Measurements from ENCODE around the gene HOMEZ.
"Not testable (repeated sequence)": the region's sequence is repeated elsewhere in the genome, so short reads cannot be mapped to it uniquely, and the experiment has no call there.

Gene HOMEZ

DNA sequence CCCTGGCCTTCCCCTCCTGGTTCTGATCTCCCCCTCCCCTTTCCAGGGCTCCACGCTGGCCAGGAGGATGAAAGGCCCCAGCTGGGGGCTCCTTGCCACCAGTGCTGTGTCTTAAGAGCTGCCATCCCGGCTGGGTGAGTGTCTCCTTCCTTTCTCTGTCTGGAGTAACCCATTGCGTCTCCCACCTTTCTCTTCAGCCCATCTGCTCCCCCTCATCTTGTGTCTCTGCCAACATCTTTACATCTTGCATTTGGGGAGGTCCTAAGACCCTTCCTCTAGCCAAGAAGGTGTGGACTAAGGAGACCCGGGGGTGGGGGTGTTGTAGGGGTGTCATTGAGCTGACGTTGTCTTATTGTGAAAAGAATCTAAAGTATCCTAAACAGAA is 21.2 kb upstream of the HOMEZ start:
- DNase-seq: no peak

DNA sequence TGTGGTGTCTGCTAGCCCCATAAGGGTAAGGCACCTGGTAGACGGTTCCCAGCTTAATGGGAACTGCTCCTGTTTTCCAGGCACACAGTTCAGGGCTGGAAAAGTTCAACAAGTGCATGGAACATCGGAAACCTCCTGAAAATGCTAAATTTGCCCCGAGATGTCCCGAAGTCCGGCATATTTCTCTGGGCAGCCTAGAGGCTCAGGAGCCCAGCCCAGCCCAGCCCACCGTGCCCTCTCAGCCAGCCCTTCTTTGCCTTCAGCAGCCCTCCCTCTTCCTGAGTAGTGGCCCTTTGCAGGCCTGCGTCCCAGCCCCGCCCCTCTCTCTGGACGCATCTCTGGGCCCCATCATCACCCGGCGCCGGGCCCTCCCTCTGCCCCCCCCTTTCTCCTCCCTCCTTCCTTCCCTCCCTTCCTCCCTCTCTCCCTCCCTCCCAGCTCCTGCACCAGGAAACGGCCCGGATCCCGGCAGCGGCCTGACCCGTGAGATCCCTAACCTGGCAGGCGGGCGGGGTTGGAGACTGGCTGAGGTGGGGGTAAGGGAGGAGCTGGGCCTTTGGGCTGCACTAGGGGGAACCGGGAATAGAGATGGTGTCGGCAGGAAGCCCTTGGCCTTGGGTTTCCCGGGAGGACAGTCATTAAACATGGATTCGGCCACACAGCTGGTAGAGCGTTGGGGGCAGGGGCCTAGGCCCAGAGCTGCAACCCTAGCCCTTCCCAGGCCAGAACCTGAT is 20.6 kb upstream of the HOMEZ start, which contains the start of gene BCL2L2:
BCL2L2 (plus strand) TSS at position 422 of the 734 bp plus-strand sequence. CDS start 935 bp downstream, outside the sequence.
- DNase-seq: peak; percentile 78 to 95

DNA sequence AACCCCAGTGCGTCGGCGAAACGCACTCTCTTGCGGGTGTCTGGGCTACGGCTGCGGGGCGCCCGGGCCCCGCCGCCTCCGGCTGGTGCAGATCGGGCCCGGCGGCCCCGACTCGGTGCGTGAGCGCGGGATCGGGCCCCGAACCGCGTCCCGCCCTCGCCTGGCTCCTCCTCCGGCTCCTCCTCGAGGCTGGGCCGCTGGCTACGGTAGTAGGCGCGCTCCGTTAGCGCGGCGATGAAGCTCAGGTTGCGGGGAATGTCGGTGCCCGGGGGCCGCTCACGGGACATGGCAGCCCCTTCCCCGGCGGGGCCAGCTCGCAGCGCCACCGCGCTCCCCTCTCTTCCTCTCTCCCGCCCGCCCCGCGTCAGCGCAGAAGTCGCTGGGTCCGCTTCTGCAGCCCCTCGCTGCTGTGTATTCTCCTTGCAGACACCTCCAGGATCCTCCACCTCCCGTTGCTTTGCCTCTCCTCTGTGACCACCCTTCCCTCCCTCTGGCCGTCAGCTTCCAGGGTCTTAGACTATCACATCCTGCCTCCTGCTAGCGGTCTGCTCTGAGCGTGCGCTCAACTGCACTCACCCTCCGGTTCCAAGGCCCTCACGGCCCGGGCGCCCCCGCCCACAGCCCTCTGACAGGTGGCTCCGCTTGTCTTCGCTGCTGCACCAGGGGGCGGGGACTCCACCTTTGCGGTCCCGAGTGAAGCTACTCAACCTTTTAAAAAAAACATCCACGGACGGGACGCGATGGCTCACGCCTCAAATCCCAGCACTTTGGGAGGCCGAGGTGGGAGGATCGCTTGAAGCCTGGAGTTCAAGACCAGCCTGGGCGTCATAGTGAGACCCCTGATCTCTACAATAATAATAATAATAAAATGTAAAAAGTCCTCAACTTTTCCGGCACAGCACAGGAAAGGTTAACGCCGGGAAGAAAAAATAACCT is 16.6 kb upstream of the HOMEZ start, which contains the start of gene PPP1R3E:
PPP1R3E (minus strand) TSS at position 570 of the 936 bp plus-strand sequence; CDS start at position 287, 283 bp downstream.
- peak; percentile 54 to 88 for DNase-seq

DNA sequence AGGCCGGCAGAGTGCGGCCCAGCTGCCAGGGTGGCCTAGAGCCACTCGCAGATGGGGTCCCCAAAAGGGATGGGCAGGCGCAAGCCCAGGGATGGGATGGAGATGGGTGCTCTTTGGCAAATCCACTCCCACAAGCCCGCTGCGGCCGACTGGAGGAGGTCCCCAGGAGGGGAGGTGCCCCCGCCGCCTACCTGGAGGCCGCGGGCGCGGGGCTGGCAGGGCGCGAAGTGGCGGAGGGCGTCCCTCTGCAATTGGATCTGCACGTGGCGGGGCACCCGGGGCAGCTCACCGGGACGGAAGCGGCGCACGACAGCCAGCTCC is 16.0 kb upstream of the HOMEZ start:
- DNase-seq: no peak

DNA sequence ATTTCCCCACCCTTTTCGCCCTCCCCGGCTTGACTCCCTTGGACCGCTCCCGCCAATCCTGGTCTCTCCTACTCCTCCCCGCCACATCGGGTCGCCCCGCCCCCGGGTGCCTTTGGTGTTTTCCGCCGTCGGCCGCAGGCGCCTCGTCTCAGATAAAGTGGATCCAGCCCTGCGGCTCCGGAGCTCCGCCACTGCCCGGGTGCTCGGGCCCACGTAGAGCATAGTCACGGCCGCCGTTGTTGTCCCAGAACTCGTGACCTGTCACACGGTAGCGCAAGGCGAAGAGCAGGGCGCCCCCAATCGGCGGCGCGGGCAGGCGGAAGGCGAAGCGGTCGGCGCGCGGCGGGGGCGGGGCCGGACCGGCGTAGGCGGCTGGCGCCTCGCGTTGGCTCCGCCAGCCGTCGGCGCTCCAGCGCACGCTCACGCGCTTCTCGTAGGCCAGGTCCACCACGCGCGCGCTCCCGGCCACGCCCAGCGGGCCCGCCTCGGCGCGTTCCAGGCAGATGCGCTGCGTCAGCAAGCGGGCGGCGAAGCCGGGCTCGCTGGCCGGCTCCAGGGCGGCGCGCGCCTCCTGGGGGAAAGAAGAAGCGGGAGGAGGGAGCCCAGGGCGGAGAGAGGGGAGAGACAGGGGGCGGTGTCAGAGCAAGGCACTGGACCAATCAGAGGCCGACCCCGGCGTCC is 15.5 kb upstream of the HOMEZ start:
- DNase-seq: peak; percentile 93 to 98

DNA sequence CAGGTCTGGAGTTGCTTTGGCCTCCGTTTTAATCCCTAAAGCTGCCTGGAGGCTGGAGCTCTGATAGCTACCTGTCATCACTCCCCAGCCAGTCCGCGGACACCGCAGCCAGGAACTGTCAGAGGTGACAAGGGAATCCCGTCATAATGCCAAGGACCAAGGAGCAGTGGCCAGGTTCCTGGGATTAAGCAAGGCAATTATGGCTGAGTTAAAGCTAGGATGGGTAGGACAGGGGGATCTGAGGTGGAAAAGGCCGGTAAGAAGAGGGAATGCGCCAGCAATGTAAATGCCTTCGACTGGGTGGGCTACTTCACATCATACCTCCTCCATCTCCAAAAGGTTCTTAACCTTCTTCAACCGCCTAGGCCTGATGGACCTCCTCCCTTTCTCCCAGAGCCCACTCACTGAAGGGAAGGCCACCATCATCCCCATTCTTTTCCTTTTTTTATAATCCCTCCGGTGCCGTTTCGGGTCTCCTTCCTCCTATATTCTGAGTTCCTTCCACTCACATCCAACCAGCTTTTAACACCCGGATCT is 14.8 kb upstream of the HOMEZ start:
- DNase-seq: peak in 1 of 2 experiments; percentile 28

DNA sequence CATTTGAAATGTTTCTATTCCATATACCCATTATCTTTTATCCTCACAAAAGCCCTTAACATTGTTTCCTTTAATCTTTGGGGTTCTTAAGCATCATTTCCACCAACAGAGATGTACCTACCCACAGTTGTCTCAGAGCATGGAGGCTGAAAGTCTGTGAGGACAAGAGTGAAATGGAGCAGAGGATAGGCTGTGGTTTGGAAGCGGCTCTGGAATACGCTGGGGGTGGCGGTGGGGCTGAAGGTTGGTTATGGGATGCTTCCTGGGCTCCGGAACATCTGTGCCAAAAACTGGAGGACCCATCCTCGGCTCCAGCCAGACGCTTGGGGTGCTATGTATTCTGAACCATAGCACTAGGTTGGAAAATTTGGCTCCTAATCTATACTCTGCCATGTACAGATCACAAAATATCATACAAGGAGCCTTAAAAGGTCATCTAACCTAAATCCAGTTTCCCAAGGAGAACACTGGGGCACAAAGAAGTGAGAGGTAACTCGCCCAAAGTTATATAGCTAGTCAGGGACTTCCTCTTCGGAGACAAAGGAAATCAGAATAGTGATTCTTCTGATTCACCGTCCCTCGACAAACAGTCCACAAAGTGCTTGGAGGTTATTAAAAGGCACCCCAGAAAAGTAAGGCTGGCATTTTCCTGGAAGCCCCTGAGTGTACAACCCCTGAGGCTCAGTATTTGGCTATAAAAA is 14.2 kb upstream of the HOMEZ start:
- DNase-seq: no peak

DNA sequence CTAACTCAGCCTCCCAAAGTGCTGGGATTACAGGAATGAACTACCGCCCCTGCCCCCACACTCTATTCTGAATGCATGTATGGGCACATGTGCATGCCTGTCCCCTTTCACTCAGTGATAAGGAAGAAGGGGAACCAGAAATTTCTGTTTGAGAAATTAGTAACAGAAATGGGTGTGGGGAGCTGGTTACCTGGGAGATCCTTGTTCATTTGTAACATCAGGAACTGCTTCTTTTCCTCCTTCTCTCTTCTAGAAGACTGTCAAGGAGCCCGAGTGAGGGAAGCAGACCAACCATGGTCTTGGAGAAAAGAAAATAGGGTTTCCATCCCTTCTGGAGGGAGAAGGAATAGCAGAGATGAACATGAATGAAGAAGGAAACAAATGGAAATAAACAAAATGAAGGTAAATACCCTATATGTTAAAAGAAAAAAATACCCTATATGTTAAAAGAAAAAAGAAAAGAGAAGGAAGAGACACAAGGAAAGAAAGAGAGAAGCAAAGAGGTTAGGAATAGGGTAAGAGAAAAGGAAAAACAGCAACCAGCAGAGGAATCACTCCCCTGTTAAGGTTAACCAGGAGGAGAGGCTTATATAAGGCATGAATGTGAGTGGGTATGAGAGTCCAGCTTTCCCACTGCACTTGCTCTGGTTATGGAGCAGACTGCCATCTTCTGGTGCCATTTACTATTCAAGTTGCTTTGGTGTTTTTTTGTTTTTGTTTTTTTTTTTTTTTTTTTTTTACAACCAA is 13.5 kb upstream of the HOMEZ start:
- DNase-seq: peak; percentile 29 to 42

DNA sequence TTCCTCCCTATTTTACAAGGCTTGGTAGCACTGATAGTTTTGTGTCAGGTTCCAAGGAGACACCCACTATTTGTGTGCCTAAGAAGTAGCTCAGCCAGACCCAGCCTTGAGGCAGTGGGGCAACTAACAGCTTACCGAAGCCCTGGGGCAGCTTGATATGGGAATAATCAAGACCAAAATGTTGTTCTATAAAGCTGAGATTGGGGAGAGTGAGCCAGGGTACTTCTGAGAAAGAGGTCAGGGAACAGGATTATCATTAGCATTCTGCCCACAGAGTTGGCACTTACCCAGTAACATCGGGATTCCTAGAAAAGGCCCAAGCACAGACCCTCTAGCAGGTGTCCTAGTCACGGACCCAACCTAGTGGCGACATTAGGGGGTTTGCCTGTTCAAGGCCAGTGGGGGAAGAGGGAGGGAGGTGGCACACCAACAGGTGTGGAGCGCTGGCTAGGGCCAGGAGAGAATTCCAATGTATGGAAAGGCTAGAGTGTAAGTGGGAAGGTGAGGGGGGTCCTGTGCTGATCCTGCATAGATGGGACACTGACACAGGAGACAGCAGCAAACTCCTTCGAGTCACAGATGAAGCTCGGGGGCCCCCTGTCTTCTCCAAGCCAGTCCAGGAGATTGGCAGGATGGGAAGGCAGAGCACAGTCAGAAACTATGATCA is 11.8 kb upstream of the HOMEZ start:
- DNase-seq: no peak

DNA sequence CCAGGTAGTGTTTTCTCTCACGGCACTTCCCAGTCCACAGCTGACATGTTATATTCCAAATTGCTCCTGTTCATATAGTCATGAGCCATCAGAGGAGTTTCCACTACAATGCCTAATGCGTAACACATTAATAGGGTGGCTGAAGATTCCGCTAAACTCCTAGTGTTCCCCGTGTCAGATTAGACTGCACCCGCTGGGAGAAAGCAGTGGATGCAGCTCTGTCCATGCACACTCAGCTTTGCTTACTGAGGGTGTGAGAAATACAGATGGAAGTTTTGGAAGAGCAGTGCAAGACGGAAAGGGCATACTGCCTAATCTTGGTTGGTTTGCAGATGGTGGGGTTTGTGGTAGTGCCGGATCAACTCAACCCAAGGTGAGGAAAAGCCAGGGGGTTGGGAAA is 11.2 kb upstream of the HOMEZ start:
- DNase-seq: no peak

DNA sequence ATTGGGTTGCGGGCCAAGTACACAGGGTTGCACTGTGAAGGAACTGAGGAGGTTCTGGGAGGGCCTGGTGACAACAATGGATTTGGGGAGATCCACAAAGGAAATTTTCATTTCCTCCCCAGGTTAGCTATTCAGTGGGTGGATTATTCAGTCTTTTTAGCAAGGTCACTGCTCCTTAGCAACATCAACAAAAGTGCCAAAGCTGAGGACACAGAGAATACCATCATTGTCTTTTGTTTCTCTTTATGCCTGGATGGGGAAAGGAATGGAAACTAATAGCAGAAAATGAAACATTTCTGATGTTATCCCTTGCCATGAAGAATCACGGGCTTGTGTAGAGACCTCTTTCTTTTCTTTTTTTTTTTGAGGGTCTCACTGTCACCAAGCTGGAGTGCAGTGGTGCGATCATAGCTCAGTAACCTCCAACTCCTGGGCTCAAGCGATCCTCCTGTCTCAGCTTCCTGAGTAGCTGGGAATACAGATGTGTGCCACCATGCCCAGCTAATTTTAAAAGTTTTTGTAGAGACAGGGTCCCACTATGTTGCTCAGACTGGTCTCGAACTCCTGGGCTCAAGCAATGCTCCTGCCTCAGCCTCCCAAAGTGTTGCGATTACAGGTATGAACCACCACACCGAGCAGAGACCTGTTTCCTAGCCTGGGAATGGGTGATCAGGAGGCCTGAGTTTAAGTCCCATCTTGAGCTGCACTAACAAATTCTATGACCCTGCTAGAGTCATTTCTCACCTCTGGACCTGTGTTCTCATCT is 10.3 kb upstream of the HOMEZ start:
- no peak for DNase-seq

DNA sequence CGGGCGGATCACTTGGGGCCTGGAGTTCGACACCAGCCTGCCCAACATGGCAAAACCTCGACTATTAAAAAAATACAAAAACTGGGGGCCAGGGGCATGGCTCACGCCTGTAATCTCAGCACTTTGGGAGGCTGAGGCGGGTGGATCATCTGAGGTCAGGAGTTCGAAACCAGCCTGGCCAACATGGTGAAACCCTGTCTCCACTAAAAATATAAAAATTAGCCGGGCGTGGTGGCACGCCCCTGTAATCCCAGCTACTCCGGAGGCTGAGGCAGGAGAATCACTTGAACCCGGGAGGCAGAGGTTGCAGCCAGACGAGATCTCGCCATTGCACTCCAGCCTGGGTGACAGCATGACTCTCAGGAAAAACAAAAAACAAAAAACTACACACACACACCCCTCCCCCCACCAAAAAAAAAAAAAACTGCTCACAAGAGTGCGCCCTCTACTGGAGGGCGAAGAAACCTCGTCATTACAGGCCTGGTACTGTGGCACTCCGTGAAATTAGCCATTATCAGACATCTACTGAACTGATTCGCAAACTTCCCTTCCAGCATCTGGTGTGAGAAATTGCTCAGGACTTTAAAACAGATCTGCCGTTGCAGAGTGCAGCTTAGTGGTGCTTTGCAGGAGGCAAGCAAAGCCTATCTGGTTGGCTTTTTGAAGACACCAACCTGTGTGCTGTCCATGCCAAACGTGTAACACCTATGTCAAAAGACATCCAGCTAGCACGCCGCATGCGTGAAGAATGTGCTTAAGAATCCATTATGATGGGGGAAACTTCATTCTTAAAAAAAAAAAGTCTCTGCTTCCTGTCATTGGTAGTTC is 9.0 kb upstream of the HOMEZ start:
- peak in 1 of 2 experiments; percentile 74 for DNase-seq

DNA sequence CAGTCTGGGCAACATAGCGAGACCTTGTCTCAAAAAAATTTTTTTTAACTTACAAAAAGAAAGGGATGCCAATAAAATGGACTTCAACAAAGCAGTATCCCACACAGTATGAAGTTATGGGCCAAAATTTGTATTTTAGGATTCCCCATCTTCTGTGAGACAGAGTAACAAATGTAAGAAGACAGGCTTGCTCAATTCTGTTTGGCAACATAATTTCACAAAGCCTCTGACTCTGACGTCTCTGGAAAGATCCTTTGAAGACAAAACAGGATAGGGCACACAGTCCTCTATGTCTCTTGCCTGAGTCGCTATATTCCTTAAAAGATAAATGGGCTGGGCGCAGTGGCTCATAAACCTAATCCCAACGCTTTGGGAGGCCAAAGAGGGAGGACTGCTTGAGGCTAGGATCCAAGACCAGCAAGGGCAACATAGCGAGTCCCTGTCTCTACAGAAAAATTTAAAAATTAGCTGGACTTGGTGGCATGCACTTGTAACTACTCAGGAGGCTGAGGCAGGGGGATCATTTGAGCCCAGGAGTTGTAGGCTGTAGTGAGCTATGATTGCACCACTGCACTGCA is 1.1 kb upstream of the HOMEZ start:
- no peak for DNase-seq

DNA sequence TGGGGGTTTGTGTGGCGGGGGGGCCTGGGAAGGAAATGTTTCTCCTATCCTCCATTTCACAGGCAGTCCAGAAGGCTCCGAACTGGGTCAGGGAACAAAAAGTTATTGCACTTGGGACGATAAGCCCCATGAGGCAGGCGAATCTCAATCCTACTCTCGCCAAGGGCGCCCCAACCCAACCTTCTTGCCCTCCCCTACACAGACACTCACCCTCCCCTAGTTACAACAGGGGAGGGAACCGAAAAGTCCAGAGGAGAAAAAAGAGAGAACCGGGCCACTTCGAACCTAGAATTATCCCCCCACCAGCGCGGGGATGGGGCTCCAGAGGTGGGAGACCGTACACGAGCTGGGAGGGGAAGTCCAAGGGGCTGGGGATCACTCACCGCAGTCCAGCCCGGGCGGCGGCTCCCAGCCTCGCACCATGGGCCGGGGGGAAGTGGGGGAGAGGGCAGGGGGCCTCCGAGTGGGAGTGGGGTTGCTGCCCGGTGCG is 357 bp downstream of the HOMEZ start:
- DNase-seq: no peak

DNA sequence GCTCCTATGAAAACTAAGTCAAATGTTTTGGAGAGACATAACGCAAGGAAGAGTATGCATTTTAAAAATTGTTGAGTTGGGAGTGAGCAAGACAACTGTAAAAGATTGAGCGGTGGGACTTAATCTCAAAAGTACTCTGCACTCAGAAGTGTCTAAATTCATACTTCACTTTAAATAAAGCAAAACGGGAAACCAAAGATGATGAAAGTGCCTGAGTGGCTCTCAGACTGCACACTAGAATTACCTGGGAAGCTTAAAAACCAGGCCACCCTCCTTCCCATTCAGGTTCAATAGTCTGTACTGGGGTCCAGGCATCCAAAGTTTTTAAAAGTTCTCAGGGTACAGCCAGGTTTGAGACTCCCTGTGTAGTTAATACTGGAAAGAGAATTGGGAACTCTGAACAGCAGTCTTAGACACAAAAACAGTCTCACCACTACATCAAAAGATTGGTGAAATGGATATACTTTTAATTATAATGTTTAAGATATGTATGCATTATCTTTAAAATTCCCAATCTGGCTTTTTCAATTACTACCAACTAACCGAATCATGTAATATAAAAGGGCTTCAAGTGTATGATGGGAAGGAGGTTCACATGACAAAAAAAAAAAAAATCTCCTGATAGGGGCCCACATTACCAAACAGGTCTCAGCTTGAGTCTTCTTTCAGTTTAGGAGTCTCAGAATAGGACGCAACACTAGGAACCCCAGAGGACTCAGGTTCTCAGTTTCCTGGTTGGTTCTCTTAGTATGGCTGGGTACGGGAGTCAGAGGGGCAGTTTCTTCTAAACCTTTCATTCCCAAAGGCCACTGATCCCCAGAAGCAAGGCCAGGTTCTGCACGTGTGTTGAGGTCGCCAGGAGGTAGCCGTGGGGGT is 1.0 kb downstream of the HOMEZ start:
- DNase-seq: no peak

DNA sequence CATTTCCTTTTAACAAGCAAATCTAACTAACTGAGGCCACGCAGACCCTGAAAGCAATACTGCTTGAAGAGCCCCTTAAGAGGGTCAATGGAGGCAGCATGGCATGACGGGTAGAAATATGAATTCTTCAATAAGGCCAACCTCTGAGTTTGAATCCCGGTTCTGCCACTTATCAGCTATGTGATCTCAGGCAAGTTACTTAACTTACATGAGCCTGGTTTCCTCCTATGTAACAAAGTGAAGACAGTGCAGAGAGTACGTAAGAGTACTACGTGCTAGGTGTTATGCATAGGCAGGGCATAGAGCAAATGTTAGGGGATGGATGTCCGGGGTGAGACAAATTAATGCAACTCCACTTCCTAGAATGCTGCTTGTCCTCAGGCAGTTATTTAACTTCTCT is 4.7 kb downstream of the HOMEZ start:
- DNase-seq: no peak

DNA sequence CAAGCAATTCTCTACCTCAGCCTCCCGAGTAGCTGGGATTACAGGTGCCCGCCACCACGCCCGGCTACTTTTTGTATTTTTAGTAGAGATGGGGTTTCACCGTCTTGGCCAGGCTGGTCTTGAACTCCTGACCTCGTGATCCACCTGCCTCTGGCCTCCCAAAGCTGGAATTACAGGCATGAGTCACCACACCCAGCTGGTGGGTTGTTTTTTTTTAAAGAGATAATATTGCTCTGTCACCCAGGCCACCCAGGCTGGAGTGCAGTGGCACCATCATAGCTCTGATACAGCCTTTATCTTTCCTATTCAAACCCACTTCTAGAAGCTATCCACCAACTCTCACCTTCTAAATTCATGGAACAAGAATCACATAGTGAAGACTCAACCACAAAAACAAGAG is 8.0 kb downstream of the HOMEZ start:
- not testable (repeated sequence) for DNase-seq

DNA sequence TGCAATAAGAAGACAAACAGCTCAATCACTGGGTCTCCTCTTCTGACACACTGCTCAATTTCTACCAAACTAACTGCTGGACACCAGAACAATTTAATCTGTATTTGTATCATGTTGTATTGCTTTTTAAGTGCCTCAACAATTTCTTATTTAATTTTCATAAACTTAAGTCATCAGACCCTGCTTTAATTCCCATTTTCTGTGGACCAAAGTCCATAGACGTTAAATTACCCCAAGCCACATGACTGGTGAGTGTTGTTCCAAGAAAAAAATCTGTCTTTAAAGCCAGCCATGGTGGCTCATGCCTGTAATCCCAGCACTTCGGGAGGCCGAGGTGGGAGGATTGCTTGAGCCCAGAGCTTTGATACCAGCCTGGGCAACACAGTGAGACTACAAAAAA is 8.7 kb downstream of the HOMEZ start:
- DNase-seq: no peak

Measured in NCI-H526 (cell line).